NB4 (cell line): Measurements from ENCODE around the gene ART1.
A peak's percentile ranks its signal among the peaks of the same experiment; 100 is the strongest.

Source experiments
- DNase-seq: peaks from one replicate; pipeline ENCODE4 v3.0.0; 2010; ENCODE audit warnings: low read depth
- H3K4me3 ChIP-seq: one replicate; pipeline ENCODE4 v1.5.1; 2011; ENCODE audit warnings: mild to moderate bottlenecking, low read depth, low read length, moderate library complexity
- CTCF ChIP-seq: IDR thresholded peaks from one replicate; pipeline ENCODE4 v1.5.1; 2012; ENCODE audit warnings: low read depth, low read length
- MYC ChIP-seq: IDR thresholded peaks from 2 replicates; pipeline ENCODE4 v1.6.1; 2011; ENCODE audit warnings: low read depth, low read length
- POLR2A ChIP-seq: IDR thresholded peaks from 2 replicates; pipeline ENCODE4 v1.6.1; 2011; ENCODE audit warnings: mild to moderate bottlenecking; ENCODE audit not compliant: insufficient read length; ENCODE audit errors: extremely low read depth
- TF ChIP-seq, protein P1 (sequence below): IDR thresholded peaks from 2 replicates; pipeline ENCODE4 v1.6.1; 2011; ENCODE audit warnings: low read depth, low read length

The ART1 gene

DNA sequence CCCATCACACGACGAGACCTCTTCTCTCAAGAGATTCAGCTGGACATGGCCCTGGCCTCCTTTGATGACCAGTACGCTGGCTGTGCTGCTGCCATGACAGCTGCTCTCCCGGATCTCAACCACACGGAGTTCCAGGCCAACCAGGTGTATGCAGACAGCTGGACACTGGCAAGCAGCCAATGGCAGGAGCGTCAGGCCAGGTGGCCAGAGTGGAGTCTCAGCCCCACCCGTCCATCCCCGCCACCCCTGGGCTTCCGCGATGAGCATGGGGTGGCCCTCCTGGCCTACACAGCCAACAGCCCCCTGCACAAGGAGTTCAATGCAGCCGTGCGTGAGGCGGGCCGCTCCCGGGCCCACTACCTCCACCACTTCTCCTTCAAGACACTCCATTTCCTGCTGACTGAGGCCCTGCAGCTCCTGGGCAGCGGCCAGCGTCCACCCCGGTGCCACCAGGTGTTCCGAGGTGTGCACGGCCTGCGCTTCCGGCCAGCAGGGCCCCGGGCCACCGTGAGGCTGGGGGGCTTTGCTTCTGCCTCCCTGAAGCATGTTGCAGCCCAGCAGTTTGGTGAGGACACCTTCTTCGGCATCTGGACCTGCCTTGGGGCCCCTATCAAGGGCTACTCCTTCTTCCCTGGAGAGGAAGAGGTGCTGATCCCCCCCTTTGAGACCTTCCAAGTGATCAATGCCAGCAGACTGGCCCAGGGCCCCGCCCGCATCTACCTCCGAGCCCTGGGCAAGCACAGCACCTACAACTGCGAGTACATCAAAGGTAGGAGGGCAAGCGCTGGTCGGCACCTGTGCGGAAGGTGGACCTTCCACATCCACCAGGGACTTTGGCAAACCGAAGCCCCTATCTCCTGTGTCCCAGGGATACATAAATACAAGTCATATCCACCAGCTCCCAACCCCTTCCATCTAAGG is 14.9 kb downstream of the ART1 start:
- no peak for DNase-seq
- TF ChIP-seq, protein P1, sequence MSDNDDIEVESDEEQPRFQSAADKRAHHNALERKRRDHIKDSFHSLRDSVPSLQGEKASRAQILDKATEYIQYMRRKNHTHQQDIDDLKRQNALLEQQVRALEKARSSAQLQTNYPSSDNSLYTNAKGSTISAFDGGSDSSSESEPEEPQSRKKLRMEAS, result no peak
- TF ChIP-seq POLR2A (no peak), MYC (no peak)
- H3K4me3 ChIP-seq, result no peak overlapping the region

GRCh38 chr11:3660960-3661359 is 16.0 kb downstream of the ART1 start:
- H3K4me3 ChIP-seq, result no peak overlapping the region
- no peak for DNase-seq
- TF ChIP-seq CTCF, result no peak
- TF ChIP-seq POLR2A, result no peak
- TF ChIP-seq, protein P1, result no peak
- no peak for TF ChIP-seq MYC

DNA sequence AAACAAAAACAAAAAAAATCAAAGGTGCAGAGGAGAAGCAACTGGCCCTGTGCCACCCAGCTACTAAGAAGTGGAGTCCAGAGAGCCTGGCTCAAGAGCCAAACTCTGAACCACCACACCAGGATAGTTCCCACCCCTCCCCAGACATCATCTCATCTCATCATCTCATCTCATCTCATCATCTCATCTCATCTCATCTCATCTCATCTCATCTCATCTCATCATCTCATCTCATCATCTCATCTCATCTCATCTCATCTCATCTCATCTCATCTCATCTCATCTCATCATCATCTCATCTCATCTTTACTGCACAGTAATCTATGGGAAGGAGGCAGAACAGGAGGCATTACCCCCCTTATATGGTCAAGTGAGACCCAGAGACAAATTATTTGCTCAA is 17.9 kb downstream of the ART1 start:
- TF ChIP-seq POLR2A (no peak), CTCF (no peak), MYC (no peak)
- TF ChIP-seq, protein P1, result no peak
- no peak for DNase-seq
- H3K4me3 ChIP-seq, result no peak overlapping the region

GRCh38 chr11:3664032-3664630 is 19.2 kb downstream of the ART1 start:
- no peak overlapping the region for H3K4me3 ChIP-seq

GRCh38 chr11:3665336-3666022 is 20.6 kb downstream of the ART1 start:
- H3K4me3 ChIP-seq, result no peak overlapping the region
- DNase-seq, result peak; percentile 60
- TF ChIP-seq CTCF (no peak), MYC (no peak), POLR2A (no peak)
- TF ChIP-seq, protein P1, result no peak

More at GRCh38 chr11:3664032-3664630, 19.2 kb downstream of the ART1 start:
- TF ChIP-seq, protein P1, result no peak
- TF ChIP-seq MYC (no peak), CTCF (no peak), POLR2A (no peak)
- no peak for DNase-seq
